Measurements from ENCODE around the gene CCDC92. TPM values are rescaled to one million over a fixed set of nuclear protein-coding genes. Genes with fewer than 3 reads are reported as not detected.

Gene CCDC92
- total RNA-seq, 4 donors from 2014 or later = 6.5 to 17.1 (median 10.6) TPM

- TF ChIP-seq EP300 (IDR thresholded peaks at IDR 0.05) (no peak), POLR2AphosphoS5 (IDR thresholded peaks at IDR 0.05) (no peak), CTCF (IDR thresholded peaks at IDR 0.05) (no peak), POLR2A (IDR thresholded peaks at IDR 0.05) (no peak)
- no peaks in the 10 kb centered on the region for H3K9me3 ChIP-seq
- peak in 1 of 2 donors; percentile 72 for DNase-seq (ENCODE audit: low spot score in 2 of 2)
- H3K4me1 ChIP-seq = peaks cover 28% of the 10 kb centered on the region
- no peaks in the 10 kb centered on the region for H3K36me3 ChIP-seq
- H3K27ac ChIP-seq = peak overlapping the region; percentile 94
- peak overlapping the region; percentile 97 for H3K4me3 ChIP-seq
- WGBS = under 1% methylated on average over 27 of the region's 55 CpGs
- no peaks in the 10 kb centered on the region for H3K27me3 ChIP-seq
Measured at GRCh38 chr12:123971770-123972456, 718 bp downstream of the CCDC92 start.

GRCh38 chr12:123971449-123971769, 1.2 kb downstream of the CCDC92 start:
- TF ChIP-seq POLR2A (IDR thresholded peaks at IDR 0.05) = no peak
- no peak for TF ChIP-seq EP300 (IDR thresholded peaks at IDR 0.05)
- TF ChIP-seq POLR2AphosphoS5 (IDR thresholded peaks at IDR 0.05) = no peak
- no peak for TF ChIP-seq CTCF (IDR thresholded peaks at IDR 0.05)
- Histone ChIP-seq H3K27me3 (no peaks in the 10 kb centered on the region), H3K4me1 (peaks cover 33% of the 10 kb centered on the region), H3K36me3 (no peaks in the 10 kb centered on the region), H3K4me3 (peak overlapping the region; percentile 97), H3K27ac (peak overlapping the region; percentile 94), H3K9me3 (no peaks in the 10 kb centered on the region)
- DNase-seq (ENCODE audit: low spot score in 2 of 2) = no peak
- WGBS = 26% methylated on average over 10 of the region's 10 CpGs

- no peak for TF ChIP-seq CTCF (IDR thresholded peaks at IDR 0.05)
- no peak for TF ChIP-seq POLR2A (IDR thresholded peaks at IDR 0.05)
- no peak for TF ChIP-seq POLR2AphosphoS5 (IDR thresholded peaks at IDR 0.05)
- TF ChIP-seq EP300 (IDR thresholded peaks at IDR 0.05) = no peak
- Histone ChIP-seq H3K4me1 (peaks cover 20% of the 10 kb centered on the region), H3K36me3 (no peaks in the 10 kb centered on the region), H3K27me3 (no peaks in the 10 kb centered on the region), H3K4me3 (no peak overlapping the region), H3K9me3 (no peaks in the 10 kb centered on the region), H3K27ac (no peak overlapping the region)
- DNase-seq (ENCODE audit: low spot score in 2 of 2) = no peak
- WGBS = 88% methylated on average over 8 of the region's 8 CpGs
Measured at GRCh38 chr12:123967121-123967586, 5.5 kb downstream of the CCDC92 start.

- Histone ChIP-seq H3K36me3 (no peaks in the 10 kb centered on the region), H3K9me3 (no peaks in the 10 kb centered on the region), H3K27me3 (no peaks in the 10 kb centered on the region), H3K4me3 (no peak overlapping the region), H3K27ac (no peak overlapping the region), H3K4me1 (peaks cover 14% of the 10 kb centered on the region)
- DNase-seq (ENCODE audit: low spot score in 2 of 2) = no peak
- TF ChIP-seq CTCF (IDR thresholded peaks at IDR 0.05) (no peak), POLR2A (IDR thresholded peaks at IDR 0.05) (no peak), EP300 (IDR thresholded peaks at IDR 0.05) (no peak), POLR2AphosphoS5 (IDR thresholded peaks at IDR 0.05) (no peak)
- WGBS = 77% methylated on average over 3 of the region's 3 CpGs
Measured at GRCh38 chr12:123966596-123966995, 6.0 kb downstream of the CCDC92 start.

GRCh38 chr12:123965382-123965781, 7.2 kb downstream of the CCDC92 start:
- Histone ChIP-seq H3K9me3 (no peaks in the 10 kb centered on the region), H3K27me3 (no peaks in the 10 kb centered on the region), H3K27ac (no peak overlapping the region), H3K36me3 (no peaks in the 10 kb centered on the region), H3K4me1 (peaks cover 11% of the 10 kb centered on the region), H3K4me3 (no peak overlapping the region)
- no peak for DNase-seq (ENCODE audit: low spot score in 2 of 2)
- TF ChIP-seq POLR2A (IDR thresholded peaks at IDR 0.05) (no peak), POLR2AphosphoS5 (IDR thresholded peaks at IDR 0.05) (no peak), CTCF (IDR thresholded peaks at IDR 0.05) (no peak), EP300 (IDR thresholded peaks at IDR 0.05) (no peak)
- WGBS = 71% methylated on average over 5 of the region's 5 CpGs

Measured in suprapubic skin (tissue), 4 donors.